Suprapubic skin (tissue), 4 donors: ENCODE data around the gene BLVRB. TPM values are rescaled to one million over a fixed set of nuclear protein-coding genes. Genes with fewer than 3 reads are reported as not detected.
"Not testable (repeated sequence)": the region's sequence is repeated elsewhere in the genome, so short reads cannot be mapped to it uniquely, and the experiment has no call there.

ENCODE experiments used
- DNase-seq, 2 donors: peaks; one replicate each; pipeline ENCODE4 v3.0.0-alpha.2; 2019; ENCODE audit warnings: low spot score in 2 of 2
- H3K27ac ChIP-seq: fragments of 200-600 bp; sonication (generic); one replicate; pipeline ENCODE4 v1.5.1; 2019
- H3K27me3 ChIP-seq: fragments of 200-600 bp; sonication (generic); one replicate; pipeline ENCODE4 v1.5.1; 2019
- H3K36me3 ChIP-seq: fragments of 200-600 bp; sonication (generic); one replicate; pipeline ENCODE4 v1.5.1; 2019
- H3K4me1 ChIP-seq: fragments of 200-600 bp; sonication (generic); one replicate; pipeline ENCODE4 v1.5.1; 2019
- H3K4me3 ChIP-seq: fragments of 200-600 bp; sonication (generic); one replicate; pipeline ENCODE4 v1.5.1; 2019; ENCODE audit warnings: mild to moderate bottlenecking
- H3K9me3 ChIP-seq: fragments of 200-600 bp; sonication (generic); one replicate; pipeline ENCODE4 v1.5.1; 2019
- EP300 ChIP-seq: sonication (generic); formaldehyde crosslinking; IDR thresholded peaks from one replicate; pipeline ENCODE4 v1.6.1; 2017; ENCODE audit warnings: antibody characterized with exemption
- POLR2A ChIP-seq, 2 donors: fragments of 450-650 bp; IDR thresholded peaks; one replicate each; pipeline ENCODE4 v1.6.1; 2017; ENCODE audit warnings: antibody characterized with exemption in 2 of 2, mild to moderate bottlenecking in 2 of 2, moderate library complexity in 2 of 2
- POLR2AphosphoS5 ChIP-seq, 3 donors: sonication (generic); formaldehyde crosslinking; IDR thresholded peaks; one replicate each; pipeline ENCODE4 v1.6.1; 2017; ENCODE audit warnings: antibody characterized with exemption in 3 of 3
- WGBS: methylation state at CpG from one replicate; pipeline ENCODE4 v1.1.5; 2018; 5-methylcytosine and 5-hydroxymethylcytosine counted together
- total RNA-seq, 4 donors: library from RNA; depleted of rRNA; stranded (reverse); fragments of >200 nt; gene quantifications; one replicate each; pipeline ENCODE4 v1.1.0, GENCODE V29; 2016
- TF ChIP-seq, protein P1 (sequence below), 2 donors: fragments of 200-600 bp in 1 of 2; fragments of 450-650 bp in 1 of 2; sonication (generic) in 1 of 2; IDR thresholded peaks; one replicate each; pipeline ENCODE4 v1.5.1; 2016 to 2019; ENCODE audit warnings: antibody characterized with exemption in 2 of 2, mild to moderate bottlenecking in 1 of 2, moderate library complexity in 1 of 2

Gene BLVRB
- total RNA-seq, 4 donors from 2014 or later, result 117 to 172 (median 142) TPM

DNA sequence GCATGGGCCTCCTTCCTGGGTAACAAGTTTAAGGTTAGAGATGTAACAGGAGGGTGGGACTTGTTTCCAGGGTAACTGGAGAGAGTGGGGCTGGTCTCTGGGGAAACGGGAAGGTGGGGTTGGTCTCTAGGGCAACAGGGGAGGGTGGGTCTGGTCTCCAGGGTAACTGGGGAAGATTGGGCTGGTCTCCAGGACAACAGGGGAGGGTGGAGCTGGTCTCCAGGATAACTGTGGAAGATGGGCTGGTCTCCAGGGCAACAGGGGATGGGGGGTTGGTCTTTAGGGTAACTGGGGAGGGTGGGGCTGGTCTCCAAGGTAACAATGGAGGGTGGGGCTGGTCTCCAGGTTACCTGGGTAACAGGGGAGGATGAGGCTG is 37.8 kb upstream of the BLVRB start:
- no peak for TF ChIP-seq POLR2A (IDR thresholded peaks at IDR 0.05)
- TF ChIP-seq POLR2AphosphoS5 (IDR thresholded peaks at IDR 0.05), result no peak
- no peak for TF ChIP-seq EP300
- TF ChIP-seq, protein P1, sequence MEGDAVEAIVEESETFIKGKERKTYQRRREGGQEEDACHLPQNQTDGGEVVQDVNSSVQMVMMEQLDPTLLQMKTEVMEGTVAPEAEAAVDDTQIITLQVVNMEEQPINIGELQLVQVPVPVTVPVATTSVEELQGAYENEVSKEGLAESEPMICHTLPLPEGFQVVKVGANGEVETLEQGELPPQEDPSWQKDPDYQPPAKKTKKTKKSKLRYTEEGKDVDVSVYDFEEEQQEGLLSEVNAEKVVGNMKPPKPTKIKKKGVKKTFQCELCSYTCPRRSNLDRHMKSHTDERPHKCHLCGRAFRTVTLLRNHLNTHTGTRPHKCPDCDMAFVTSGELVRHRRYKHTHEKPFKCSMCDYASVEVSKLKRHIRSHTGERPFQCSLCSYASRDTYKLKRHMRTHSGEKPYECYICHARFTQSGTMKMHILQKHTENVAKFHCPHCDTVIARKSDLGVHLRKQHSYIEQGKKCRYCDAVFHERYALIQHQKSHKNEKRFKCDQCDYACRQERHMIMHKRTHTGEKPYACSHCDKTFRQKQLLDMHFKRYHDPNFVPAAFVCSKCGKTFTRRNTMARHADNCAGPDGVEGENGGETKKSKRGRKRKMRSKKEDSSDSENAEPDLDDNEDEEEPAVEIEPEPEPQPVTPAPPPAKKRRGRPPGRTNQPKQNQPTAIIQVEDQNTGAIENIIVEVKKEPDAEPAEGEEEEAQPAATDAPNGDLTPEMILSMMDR (IDR thresholded peaks at IDR 0.05), result no peak
- no peak overlapping the region for H3K4me3 ChIP-seq
- no peaks in the 10 kb centered on the region for H3K9me3 ChIP-seq
- WGBS, result 29% methylated on average over 1 of the region's 1 CpG
- H3K4me1 ChIP-seq, result no peaks in the 10 kb centered on the region
- H3K36me3 ChIP-seq, result no peaks in the 10 kb centered on the region
- no peaks in the 10 kb centered on the region for H3K27me3 ChIP-seq
- no peak overlapping the region for H3K27ac ChIP-seq
- no peak for DNase-seq

DNA sequence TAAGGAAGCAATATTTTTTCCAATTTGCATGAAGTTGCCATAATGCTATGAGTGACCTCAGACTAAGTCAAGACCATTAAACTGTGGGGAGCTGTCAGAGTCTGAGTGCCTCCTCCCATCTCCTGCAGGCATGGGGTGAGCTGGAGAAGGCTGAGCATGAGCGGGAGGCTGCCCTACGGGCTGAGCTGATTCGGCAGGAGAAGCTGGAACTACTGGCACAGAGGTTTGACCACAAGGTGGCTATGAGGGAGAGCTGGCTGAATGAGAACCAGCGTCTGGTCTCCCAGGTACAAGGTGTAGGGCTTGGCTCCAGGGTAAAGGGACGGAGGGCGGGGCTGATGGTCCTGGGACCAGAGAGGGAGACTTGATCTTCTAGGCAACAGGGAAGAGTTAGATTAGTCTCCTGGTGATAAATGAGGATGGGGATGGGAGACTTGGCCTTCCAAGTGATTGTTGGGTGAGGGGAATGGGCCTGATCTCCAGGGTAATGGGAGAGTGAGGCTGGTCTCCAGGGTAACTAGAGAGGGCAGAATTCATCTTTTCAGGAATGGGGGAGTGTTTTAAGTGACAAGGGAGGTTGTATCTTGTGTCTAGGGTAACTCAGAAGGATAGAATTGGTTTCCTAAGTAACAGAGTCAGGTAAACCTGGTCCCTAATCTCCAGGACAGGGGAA is 37.2 kb upstream of the BLVRB start:
- Histone ChIP-seq H3K4me3 (no peak overlapping the region), H3K36me3 (no peaks in the 10 kb centered on the region), H3K9me3 (no peaks in the 10 kb centered on the region), H3K27ac (no peak overlapping the region), H3K4me1 (no peaks in the 10 kb centered on the region), H3K27me3 (no peaks in the 10 kb centered on the region)
- no peak for DNase-seq
- TF ChIP-seq, protein P1 (IDR thresholded peaks at IDR 0.05), result no peak
- TF ChIP-seq EP300 (no peak), POLR2A (IDR thresholded peaks at IDR 0.05) (no peak), POLR2AphosphoS5 (IDR thresholded peaks at IDR 0.05) (no peak)
- 66% methylated on average over 5 of the region's 6 CpGs for WGBS

DNA sequence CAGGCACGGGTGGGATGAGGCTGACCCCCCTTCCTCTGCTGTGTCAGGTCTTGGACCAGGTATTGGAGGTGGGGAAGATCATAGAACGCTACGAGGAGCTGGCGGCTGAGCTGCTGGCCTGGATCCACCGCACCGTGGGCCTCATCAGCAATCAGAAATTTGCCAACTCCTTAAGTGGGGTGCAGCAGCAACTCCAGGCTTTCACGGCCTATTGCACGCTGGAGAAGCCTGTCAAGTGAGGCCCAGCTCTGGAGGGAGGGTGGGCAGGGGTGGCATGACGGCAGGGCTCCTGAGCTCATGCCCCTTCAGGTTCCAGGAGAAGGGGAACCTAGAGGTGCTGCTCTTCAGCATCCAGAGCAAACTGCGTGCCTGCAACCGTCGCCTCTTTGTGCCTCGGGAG is 36.5 kb upstream of the BLVRB start:
- Histone ChIP-seq H3K9me3 (no peaks in the 10 kb centered on the region), H3K4me1 (no peaks in the 10 kb centered on the region), H3K36me3 (no peaks in the 10 kb centered on the region), H3K4me3 (no peak overlapping the region), H3K27me3 (no peaks in the 10 kb centered on the region), H3K27ac (no peak overlapping the region)
- no peak for DNase-seq
- TF ChIP-seq POLR2AphosphoS5 (IDR thresholded peaks at IDR 0.05), result no peak
- TF ChIP-seq, protein P1 (IDR thresholded peaks at IDR 0.05), result no peak
- no peak for TF ChIP-seq EP300
- no peak for TF ChIP-seq POLR2A (IDR thresholded peaks at IDR 0.05)
- 66% methylated on average over 10 of the region's 13 CpGs for WGBS

DNA sequence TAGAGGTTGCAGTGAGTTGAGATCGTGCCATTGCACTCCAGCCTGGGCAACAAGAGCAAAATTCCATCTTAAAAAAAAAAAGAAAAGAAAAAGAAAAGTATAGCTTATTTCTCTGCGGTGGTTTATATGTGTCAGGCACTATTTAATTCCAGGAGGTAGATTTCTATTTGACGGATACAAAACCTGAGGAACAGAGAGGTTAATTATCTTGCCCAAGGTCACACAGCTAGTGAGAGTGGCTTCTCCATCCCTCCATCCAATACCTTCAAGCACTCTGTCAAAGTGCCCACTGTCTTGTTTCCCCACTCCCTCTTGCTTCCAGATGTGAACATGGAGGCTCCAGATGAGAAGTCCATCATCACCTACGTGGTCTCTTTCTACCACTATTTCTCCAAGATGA is 36.1 kb upstream of the BLVRB start:
- TF ChIP-seq POLR2AphosphoS5 (IDR thresholded peaks at IDR 0.05), result no peak
- no peak for TF ChIP-seq EP300
- no peak for TF ChIP-seq POLR2A (IDR thresholded peaks at IDR 0.05)
- no peak overlapping the region for H3K27ac ChIP-seq
- WGBS, result 85% methylated on average over 4 of the region's 4 CpGs
- no peaks in the 10 kb centered on the region for H3K9me3 ChIP-seq
- no peaks in the 10 kb centered on the region for H3K27me3 ChIP-seq
- no peak overlapping the region for H3K4me3 ChIP-seq
- DNase-seq, result no peak
- H3K4me1 ChIP-seq, result no peaks in the 10 kb centered on the region
- H3K36me3 ChIP-seq, result no peaks in the 10 kb centered on the region

DNA sequence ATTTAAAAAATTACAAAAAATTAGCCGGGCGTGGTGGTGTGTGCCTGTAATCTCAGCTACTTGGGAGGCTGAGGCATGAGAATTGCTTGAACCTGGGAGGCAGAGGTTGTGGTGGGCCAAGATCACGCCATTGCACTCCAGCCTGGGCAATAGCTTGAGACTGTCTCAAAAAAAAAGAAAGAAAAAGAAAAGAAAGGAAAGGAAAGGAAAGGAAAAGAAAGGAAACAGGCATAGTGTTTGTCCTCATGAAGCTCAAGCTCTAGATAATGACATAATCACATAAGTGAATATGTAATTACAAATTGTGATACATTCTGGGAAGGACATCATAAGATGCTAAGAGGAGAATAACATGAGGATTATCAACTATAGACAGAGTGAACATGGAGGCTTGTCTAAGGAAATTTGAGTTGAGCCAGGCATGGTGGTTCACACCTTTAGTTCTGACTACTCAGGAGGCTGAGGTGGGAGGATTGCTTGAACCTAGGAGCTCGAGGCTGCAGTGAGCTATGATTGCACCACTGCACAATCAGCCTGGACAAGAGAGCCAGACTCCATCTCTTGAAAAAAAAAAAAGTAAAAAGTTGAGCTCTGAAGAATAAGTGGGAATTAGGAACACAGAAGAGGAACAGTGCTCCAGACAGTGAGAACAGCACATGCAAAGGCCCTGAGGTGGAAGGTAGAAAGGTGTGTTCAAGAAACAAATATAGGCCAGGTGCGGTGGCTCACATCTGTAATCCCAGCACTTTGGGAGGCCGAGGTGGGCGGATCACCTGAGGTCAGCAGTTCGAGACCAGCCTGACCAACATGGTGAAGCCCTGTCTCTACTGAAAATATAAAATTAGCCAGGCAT is 35.4 kb upstream of the BLVRB start:
- DNase-seq, H3K27me3 ChIP-seq, H3K4me1 ChIP-seq, H3K4me3 ChIP-seq, H3K9me3 ChIP-seq, H3K36me3 ChIP-seq, H3K27ac ChIP-seq: not testable (repeated sequence)
- WGBS, result 87% methylated on average over 8 of the region's 8 CpGs

DNA sequence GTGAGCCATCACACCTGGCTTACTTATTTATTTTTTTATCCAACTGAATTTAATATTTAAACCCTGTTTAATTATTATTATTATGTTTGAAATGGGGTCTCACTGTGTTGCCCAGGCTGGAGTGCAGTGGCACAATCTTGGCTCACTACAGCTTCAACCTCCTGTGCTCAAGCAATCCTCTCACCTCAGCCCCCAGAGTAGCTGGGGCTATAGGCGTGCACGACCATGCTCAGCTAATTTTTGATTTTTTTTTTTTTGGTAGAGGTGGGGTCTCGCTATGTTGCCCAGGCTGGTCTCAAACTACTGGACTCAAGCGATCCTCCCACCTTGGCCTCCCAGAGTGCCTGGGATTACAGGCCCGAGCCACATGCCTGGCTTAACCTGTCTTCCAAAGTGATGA is 33.8 kb upstream of the BLVRB start:
- H3K27ac ChIP-seq, result no peak overlapping the region
- no peaks in the 10 kb centered on the region for H3K9me3 ChIP-seq
- no peak for DNase-seq
- H3K4me3 ChIP-seq, result no peak overlapping the region
- H3K27me3 ChIP-seq, result no peaks in the 10 kb centered on the region
- WGBS, result 76% methylated on average over 5 of the region's 5 CpGs
- H3K4me1 ChIP-seq, result no peaks in the 10 kb centered on the region
- TF ChIP-seq POLR2AphosphoS5 (IDR thresholded peaks at IDR 0.05), result no peak
- TF ChIP-seq POLR2A (IDR thresholded peaks at IDR 0.05), result no peak
- TF ChIP-seq, protein P1 (IDR thresholded peaks at IDR 0.05), result no peak
- TF ChIP-seq EP300, result no peak
- H3K36me3 ChIP-seq, result no peaks in the 10 kb centered on the region
